Measurements from ENCODE around the gene ZNF653. TPM values are rescaled to one million over a fixed set of nuclear protein-coding genes. Genes with fewer than 3 reads are reported as not detected.

ZNF653 gene
- total and polyA plus RNA-seq, 9 of the 15 experiments (the other 6 are each of a cell fraction or from before 2014, with no cell fraction given) = 1.6 to 8.0 (median 4.2) TPM; not detected in 2

DNA sequence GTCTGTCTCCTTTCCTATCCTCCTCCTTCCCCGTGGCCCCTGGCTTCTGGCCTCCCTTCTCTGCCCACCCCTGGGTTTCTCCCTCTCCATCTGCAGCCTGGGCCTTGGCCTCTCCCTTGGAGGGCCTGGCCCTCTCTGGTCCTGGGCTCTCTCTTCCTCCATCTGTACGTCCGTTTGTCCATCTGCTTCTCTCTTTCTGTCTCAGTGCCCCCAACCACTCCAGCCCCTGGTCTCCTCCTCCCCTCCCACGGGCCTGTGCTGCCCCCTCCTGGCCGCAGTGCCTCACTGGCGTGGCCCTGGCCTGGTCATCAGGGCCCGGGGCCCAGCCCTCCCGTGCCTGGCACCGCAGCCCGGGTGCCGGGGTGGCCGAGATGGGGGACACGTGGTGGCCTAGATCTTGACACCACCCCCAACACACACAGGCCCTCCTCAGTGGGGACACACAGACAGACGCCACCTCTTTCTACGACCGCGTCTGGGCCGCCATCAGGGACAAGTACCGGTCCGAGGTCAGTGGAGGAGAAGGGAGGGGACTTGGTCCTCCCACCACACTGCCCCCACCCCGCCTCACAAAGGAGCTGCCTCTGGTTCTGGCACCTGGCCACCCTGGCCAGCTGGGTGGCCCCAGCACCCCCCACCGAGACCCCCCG, 58.9 kb downstream of the ZNF653 start:
- H3K9me1 ChIP-seq (ENCODE audit: control insufficient read depth, insufficient read depth, low read length) = no peaks in the 10 kb centered on the region
- intact Hi-C loops (cut with micrococcal nuclease) (loop anchor here (2.0 kb wide), 1 partner anchor 152 kb away; no protein-coding TSS in a partner anchor), in situ Hi-C loops (cut with MboI) (no loop called here)
- 0 out of 2 replicates have a peak, but pooled peaks cover 4% of the 10 kb centered on the region for H4K20me1 ChIP-seq (replicated peaks; ENCODE audit: control insufficient read depth, insufficient read depth, low read length)
- peaks cover 0 to 40% of the 10 kb centered on the region in 2 experiments; a peak in 2 of 5 replicates for H3K4me1 ChIP-seq (replicated peaks in 1 of 2; ENCODE audit: control insufficient read depth in 2 of 2, insufficient read depth in 2 of 2, low read length in 2 of 2)
- FAIRE-seq (no peak), ATAC-seq (peak; percentile 96), DNase-seq (ENCODE audit: extremely low read depth in 1 of 4, low spot score in 3 of 4) (peak; percentile 69 to 86 (median 84))
- CTCF ChIA-PET (ENCODE audit: low intra/inter-chr PET ratio) = interaction anchor here (0.6 to 3.0 kb wide), 4 partner anchors 153 to 554 kb away, joined by 3 to 24 read pairs (median 4); partner anchors contain the start of gene KANK2
- POLR2A ChIA-PET = no interaction called here
- 82% methylated on average over 8 of the region's 23 CpGs for WGBS (ENCODE audit: insufficient coverage, low coverage, missing lambda C conversion rate)
- peaks cover 85% of the 10 kb centered on the region; the same call in 2 of the 3 replicates for H3K36me3 ChIP-seq (ENCODE audit: control insufficient read depth, insufficient read depth, low read length)
- no peak overlapping the region for H3K9ac ChIP-seq (ENCODE audit: insufficient read depth in 1 of 2, low read depth in 2 of 2, low read length in 2 of 2)
- H3K9me3 ChIP-seq (replicated peaks; ENCODE audit: control insufficient read depth, insufficient read depth, low read depth, low read length) = no peaks in the 10 kb centered on the region
- no peak overlapping the region for H3K27ac ChIP-seq (ENCODE audit: extremely low read depth, low read depth, low read length)
- H3K4me3 ChIP-seq = no peak overlapping the region
- H2AFZ ChIP-seq (ENCODE audit: low read depth, low read length) = no peak overlapping the region
- no TSS peak for BruUV-seq (replicated peaks)
- no peaks in the 10 kb centered on the region for H3K27me3 ChIP-seq (ENCODE audit: control insufficient read depth in 2 of 2, insufficient read depth in 2 of 2, low read length in 2 of 2)
- no peak overlapping the region for H3K4me2 ChIP-seq (ENCODE audit: insufficient read depth, low read length)
- H3K79me2 ChIP-seq (ENCODE audit: control insufficient read depth, insufficient read depth, low read length) = no peaks in the 10 kb centered on the region
- TF ChIP-seq SMAD4 (CRISPR knock-in tag; conservative IDR thresholded peaks at IDR 0.05) (0 out of 2 replicates have a peak, but pooled peaks have one; percentile 17), NELFE (IDR thresholded peaks at IDR 0.05; ENCODE audit: insufficient read depth, insufficient read length) (no peak), HDGF (IDR thresholded peaks at IDR 0.05) (peak; percentile 79; the same call in 1 of the 2 replicates), SRSF9 (IDR thresholded peaks at IDR 0.05; ENCODE audit: borderline replicate concordance, low read depth, low read length) (no peak), ZBTB8A (IDR thresholded peaks at IDR 0.05; ENCODE audit: partially characterized antibody) (no peak), PCBP1 (IDR thresholded peaks at IDR 0.05; ENCODE audit: low read depth, low read length, poor library complexity, severe bottlenecking) (peak; percentile 24), NR4A1 (CRISPR knock-in tag; IDR thresholded peaks at IDR 0.05) (no peak), NR4A1 (tag; IDR thresholded peaks at IDR 0.05) (no peak), CTBP1 (IDR thresholded peaks at IDR 0.05; ENCODE audit: borderline replicate concordance) (0 out of 2 replicates have a peak, but pooled peaks have one; percentile 23), ZNF217 (CRISPR knock-in tag; IDR thresholded peaks at IDR 0.05) (no peak), CREM (IDR thresholded peaks at IDR 0.05; ENCODE audit: low read depth) (0 out of 2 replicates have a peak, but pooled peaks have one; percentile 25), PRPF4 (IDR thresholded peaks at IDR 0.05; ENCODE audit: insufficient read depth, low read depth, low read length, poor library complexity, severe bottlenecking) (no peak), MAFF (IDR thresholded peaks at IDR 0.05; ENCODE audit: low read length) (no peak), PPARD (CRISPR knock-in tag; IDR thresholded peaks at IDR 0.05) (no peak), MTA3 (IDR thresholded peaks at IDR 0.05; ENCODE audit: borderline replicate concordance) (no peak), BHLHE40 (IDR thresholded peaks at IDR 0.05; ENCODE audit: low read length) (peak; percentile 7; the same call in 1 of the 2 replicates), NFIC (IDR thresholded peaks at IDR 0.05) (0 out of 2 replicates have a peak, but pooled peaks have one; percentile 30), ZNF316 (IDR thresholded peaks at IDR 0.05) (no peak), KLF16 (IDR thresholded peaks at IDR 0.05) (no peak), TARDBP (IDR thresholded peaks at IDR 0.05) (no peak), FUS (optimal IDR thresholded peaks at IDR 0.05; ENCODE audit: low read depth, low read length) (no peak)
- TF ChIP-seq, protein P1, sequence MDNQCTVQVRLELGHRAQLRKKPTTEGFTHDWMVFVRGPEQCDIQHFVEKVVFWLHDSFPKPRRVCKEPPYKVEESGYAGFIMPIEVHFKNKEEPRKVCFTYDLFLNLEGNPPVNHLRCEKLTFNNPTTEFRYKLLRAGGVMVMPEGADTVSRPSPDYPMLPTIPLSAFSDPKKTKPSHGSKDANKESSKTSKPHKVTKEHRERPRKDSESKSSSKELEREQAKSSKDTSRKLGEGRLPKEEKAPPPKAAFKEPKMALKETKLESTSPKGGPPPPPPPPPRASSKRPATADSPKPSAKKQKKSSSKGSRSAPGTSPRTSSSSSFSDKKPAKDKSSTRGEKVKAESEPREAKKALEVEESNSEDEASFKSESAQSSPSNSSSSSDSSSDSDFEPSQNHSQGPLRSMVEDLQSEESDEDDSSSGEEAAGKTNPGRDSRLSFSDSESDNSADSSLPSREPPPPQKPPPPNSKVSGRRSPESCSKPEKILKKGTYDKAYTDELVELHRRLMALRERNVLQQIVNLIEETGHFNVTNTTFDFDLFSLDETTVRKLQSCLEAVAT (IDR thresholded peaks at IDR 0.05) = peak in 1 of 2 experiments; percentile 30; a peak in 1 of 4 replicates
- TF ChIP-seq, protein P2, sequence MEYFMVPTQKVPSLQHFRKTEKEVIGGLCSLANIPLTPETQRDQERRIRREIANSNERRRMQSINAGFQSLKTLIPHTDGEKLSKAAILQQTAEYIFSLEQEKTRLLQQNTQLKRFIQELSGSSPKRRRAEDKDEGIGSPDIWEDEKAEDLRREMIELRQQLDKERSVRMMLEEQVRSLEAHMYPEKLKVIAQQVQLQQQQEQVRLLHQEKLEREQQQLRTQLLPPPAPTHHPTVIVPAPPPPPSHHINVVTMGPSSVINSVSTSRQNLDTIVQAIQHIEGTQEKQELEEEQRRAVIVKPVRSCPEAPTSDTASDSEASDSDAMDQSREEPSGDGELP (CRISPR knock-in tag; IDR thresholded peaks at IDR 0.05; ENCODE audit: borderline replicate concordance) = peak; percentile 44; the same call in 1 of the 2 replicates

All from K562 (cell line).